ENCODE data around the gene LRRC46.

Gene LRRC46

DNA sequence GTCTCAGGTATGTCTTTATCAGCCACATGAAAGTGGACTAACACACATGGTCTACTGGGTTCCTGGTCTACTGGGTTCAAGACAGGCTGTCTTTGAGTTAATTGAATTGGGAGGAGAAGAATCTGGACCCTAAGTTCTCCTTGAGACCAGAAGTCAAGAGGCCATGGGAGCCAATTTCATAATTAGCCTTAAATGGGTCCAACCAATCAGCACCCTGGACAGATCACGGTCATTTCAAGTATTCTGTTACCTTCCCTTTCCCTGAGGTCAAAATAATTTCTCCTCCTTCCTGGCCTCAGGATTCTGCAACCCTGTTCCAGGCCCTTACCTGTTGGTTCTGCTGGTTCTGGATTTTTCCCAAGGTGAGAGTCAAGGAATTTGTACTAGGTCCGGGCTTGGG is 33.7 kb upstream of the LRRC46 start:
- TF ChIP-seq, protein P1, sequence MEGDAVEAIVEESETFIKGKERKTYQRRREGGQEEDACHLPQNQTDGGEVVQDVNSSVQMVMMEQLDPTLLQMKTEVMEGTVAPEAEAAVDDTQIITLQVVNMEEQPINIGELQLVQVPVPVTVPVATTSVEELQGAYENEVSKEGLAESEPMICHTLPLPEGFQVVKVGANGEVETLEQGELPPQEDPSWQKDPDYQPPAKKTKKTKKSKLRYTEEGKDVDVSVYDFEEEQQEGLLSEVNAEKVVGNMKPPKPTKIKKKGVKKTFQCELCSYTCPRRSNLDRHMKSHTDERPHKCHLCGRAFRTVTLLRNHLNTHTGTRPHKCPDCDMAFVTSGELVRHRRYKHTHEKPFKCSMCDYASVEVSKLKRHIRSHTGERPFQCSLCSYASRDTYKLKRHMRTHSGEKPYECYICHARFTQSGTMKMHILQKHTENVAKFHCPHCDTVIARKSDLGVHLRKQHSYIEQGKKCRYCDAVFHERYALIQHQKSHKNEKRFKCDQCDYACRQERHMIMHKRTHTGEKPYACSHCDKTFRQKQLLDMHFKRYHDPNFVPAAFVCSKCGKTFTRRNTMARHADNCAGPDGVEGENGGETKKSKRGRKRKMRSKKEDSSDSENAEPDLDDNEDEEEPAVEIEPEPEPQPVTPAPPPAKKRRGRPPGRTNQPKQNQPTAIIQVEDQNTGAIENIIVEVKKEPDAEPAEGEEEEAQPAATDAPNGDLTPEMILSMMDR (IDR thresholded peaks at IDR 0.05; ENCODE audit: extremely low read depth, missing control alignments) = no peak
- no peak for DNase-seq (ENCODE audit: low spot score)

DNA sequence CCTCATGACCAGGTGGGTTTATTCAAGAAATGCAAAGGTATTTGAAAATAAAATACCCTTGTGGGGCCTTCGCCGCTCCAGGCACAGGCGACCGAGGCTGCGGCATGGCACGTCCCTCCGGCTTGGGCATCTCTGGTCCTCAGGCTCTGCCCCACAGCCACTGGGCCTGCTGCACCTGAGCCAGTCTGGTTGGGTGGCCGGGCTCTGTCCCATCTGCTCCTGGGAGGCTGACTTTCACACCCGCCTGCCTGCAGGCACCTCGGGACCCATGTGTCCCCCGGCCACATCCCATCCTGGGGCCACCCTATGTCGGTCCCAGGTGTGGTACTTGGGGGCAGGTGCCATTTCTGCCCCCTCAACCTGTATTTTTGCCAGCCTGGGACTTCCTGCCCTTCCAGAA is 30.8 kb upstream of the LRRC46 start:
- DNase-seq (ENCODE audit: low spot score) = no peak
- TF ChIP-seq, protein P1 (IDR thresholded peaks at IDR 0.05; ENCODE audit: extremely low read depth, missing control alignments) = no peak

DNA sequence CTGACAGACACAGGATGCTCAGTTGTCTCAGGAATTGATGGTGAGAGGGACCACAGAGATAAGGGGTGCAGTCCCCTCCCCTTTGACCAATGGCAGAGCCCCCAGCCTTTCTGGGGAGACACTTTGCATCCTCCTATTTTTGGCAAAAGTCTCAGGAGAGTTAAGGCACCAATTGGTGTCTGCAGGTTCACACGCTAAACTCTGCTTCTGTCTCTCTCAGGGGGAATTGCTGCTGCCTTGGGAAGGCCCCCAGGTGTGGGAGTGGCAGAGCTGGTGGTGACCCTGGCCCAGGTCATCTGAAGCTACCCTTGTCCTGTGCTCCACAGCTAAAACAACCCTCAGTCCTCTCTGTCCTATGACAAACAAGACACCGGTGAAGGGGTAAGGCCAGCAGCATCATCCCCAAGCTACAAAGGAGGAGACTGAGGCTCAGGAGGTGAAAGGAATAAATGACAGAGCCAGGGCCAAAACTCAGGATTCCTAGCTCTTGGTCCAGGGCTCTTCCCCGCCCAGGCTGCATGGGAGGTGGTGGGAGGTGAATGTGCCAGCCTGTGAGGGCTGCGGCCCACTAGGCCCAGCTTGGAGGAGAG is 30.2 kb upstream of the LRRC46 start:
- no peak for DNase-seq (ENCODE audit: low spot score)
- TF ChIP-seq, protein P1 (IDR thresholded peaks at IDR 0.05; ENCODE audit: extremely low read depth, missing control alignments) = no peak

DNA sequence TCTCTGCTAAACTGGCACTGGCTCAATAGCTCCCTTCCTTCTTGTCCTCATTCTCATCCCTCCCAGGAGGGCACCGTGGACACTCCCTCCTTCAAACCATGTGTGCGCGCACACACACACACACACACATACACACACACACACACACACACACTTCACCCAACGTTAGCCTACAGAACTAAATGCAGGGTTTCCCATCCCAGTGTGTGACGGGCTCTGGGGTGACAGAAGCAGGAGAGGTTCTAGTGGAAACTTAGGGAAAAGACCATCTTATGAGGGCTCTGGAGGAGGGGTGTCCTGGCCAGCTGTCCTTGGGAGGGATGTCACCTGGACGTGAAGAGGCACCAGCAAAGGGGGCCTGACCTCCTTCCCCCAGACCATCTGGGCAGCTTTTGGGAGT is 29.6 kb upstream of the LRRC46 start:
- DNase-seq (ENCODE audit: low spot score) = no peak
- TF ChIP-seq, protein P1 (IDR thresholded peaks at IDR 0.05; ENCODE audit: extremely low read depth, missing control alignments) = no peak

DNA sequence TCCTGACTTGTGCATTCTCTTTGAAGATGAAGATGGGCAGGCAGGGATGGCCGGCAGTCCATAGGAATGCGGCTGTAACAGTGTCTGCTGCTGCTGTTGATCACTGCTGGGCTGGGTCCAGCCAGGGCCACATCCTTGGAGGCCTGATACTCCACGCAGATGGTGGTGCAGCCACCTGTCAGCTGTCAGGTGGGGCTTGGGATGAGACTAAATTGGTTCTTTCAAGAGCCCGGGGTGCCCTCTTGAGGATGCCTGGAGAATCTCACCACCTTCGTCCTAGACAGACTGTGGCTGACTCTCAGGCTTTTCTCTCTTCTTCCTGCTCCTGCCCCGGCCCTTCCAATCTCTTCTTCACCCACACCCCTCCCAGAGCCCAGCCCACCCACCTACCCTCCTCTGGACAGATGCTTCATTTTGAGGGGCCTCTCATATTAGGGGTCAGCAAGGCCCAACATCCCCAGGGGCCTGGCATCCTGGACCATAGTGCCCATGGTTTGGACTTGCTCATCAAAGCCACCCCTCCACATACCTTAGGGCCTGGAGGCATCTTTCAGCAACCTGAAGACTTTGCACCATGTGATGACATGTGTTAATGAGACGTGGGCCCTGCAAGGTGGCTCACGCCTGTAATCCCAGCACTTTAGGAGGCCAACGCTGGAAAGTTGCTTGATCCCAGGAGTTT is 29.0 kb upstream of the LRRC46 start:
- peak; percentile 84 for DNase-seq (ENCODE audit: low spot score)
- TF ChIP-seq, protein P1 (IDR thresholded peaks at IDR 0.05; ENCODE audit: extremely low read depth, missing control alignments) = peak; percentile 62

DNA sequence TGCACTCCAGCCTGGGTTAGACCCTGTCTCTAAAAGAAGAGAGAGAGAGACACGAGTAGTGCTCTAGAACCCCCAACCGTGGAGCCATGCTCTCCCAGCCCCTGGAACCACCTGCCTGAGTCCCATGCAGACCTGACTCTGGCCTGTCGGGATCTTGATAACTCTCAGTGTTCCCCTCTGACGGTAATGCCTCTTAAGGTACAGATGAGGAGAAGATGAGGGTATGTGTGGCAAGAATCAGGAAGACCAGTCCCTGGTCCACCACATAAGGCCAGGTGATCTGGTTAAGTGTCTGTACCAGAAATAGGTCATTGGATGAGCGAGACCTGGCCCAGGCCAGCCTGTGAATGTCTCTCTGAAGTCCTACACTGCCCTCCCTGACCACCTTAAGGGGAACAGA is 28.3 kb upstream of the LRRC46 start:
- TF ChIP-seq, protein P1 (IDR thresholded peaks at IDR 0.05; ENCODE audit: extremely low read depth, missing control alignments) = no peak
- DNase-seq (ENCODE audit: low spot score) = no peak

DNA sequence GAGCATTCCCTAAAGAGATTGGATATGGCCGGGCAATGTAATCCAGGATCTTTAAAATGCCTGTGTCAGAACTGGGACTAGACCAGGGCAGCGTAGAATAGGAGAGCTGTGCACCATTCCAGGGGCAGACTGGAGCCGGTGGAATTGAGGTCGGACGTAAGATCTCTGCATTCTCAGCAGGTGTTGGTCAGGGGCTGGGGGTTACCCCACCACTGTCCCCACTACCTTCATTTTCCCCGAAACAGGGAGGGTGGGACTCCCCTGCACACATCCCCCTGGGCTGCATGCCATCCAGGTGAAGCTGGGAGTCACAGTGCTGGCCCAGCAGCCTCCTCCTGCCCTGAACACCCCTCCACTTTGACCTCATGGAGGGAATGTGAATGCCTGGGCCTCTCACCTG is 27.7 kb upstream of the LRRC46 start:
- DNase-seq (ENCODE audit: low spot score) = no peak
- TF ChIP-seq, protein P1 (IDR thresholded peaks at IDR 0.05; ENCODE audit: extremely low read depth, missing control alignments) = no peak

Measured in GM20000 (cell line).